Upper lobe of right lung (tissue), 1 donor: ENCODE measurements around the gene MREG. TPM values are rescaled to one million over a fixed set of nuclear protein-coding genes. Genes with fewer than 3 reads are reported as not detected.

Experiments
- ATAC-seq: fragments of 200-7000 bp; cut with Tn5 transposase; one replicate; pipeline ENCODE4 v1.9.1; 2020; ENCODE audit warnings: mild to moderate bottlenecking, moderate library complexity
- DNase-seq: peaks from one replicate; pipeline ENCODE4 v3.0.0-alpha.2; 2020
- H3K27ac ChIP-seq: fragments of 200-600 bp; one replicate; pipeline ENCODE4 v1.8.0; 2022
- H3K27me3 ChIP-seq: fragments of 200-600 bp; one replicate; pipeline ENCODE4 v1.8.0; 2022; ENCODE audit warnings: mild to moderate bottlenecking
- H3K36me3 ChIP-seq: fragments of 200-600 bp; one replicate; pipeline ENCODE4 v1.8.0; 2022
- H3K4me1 ChIP-seq: fragments of 200-600 bp; one replicate; pipeline ENCODE4 v1.8.0; 2022
- H3K4me3 ChIP-seq: fragments of 200-600 bp; one replicate; pipeline ENCODE4 v1.8.0; 2022; ENCODE audit warnings: mild to moderate bottlenecking
- H3K9me3 ChIP-seq: fragments of 200-600 bp; one replicate; pipeline ENCODE4 v1.8.0; 2022
- intact Hi-C: fragments of 100-400 bp; cut with DNase I; formaldehyde crosslinking; loops from one replicate; pipeline ENCODE4 v1.11.0; 2022
- total RNA-seq: library from RNA; stranded (reverse); fragmentation: NEBNext Ultra II Directional; extraction: Animal tissue kit (Norgen Biotek cat#: 25700); gene quantifications from one replicate; pipeline ENCODE4 v1.2.1, GENCODE V29; 2021
- TF ChIP-seq, protein P1 (sequence below): fragments of 200-600 bp; IDR thresholded peaks from one replicate; pipeline ENCODE4 v1.8.0; 2022; ENCODE audit warnings: antibody characterized with exemption
- donor health status: DM: no; HTN: yes; CAD: no; lungs with severe emphysema.

Gene MREG
- total RNA-seq, 1 donor from 2014 or later: 16.8 TPM

DNA sequence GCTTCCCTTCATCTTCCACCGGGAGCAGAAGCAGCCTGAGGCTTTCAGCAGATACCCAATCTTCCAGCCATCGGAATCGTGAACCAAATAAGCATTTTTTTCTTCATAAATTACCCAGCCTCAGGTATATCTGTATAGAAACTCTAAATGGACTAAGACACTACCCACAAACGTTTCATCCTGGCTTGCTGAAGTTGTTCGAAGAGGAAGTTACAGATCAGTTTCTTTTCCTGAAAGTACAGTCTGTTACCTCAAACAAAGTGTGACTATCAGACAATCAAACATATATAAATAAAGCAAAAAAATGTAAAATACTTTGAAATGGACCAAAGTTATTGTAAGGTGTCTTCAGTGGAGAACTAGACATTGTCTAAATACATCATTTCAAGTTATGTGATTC is 97.9 kb downstream of the MREG start:
- DNase-seq (no peak), ATAC-seq (no peak)
- no peaks in the 10 kb centered on the region for H3K27me3 ChIP-seq
- H3K9me3 ChIP-seq: no peaks in the 10 kb centered on the region
- TF ChIP-seq, protein P1, sequence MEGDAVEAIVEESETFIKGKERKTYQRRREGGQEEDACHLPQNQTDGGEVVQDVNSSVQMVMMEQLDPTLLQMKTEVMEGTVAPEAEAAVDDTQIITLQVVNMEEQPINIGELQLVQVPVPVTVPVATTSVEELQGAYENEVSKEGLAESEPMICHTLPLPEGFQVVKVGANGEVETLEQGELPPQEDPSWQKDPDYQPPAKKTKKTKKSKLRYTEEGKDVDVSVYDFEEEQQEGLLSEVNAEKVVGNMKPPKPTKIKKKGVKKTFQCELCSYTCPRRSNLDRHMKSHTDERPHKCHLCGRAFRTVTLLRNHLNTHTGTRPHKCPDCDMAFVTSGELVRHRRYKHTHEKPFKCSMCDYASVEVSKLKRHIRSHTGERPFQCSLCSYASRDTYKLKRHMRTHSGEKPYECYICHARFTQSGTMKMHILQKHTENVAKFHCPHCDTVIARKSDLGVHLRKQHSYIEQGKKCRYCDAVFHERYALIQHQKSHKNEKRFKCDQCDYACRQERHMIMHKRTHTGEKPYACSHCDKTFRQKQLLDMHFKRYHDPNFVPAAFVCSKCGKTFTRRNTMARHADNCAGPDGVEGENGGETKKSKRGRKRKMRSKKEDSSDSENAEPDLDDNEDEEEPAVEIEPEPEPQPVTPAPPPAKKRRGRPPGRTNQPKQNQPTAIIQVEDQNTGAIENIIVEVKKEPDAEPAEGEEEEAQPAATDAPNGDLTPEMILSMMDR: no peak
- H3K27ac ChIP-seq: no peak overlapping the region
- no peak overlapping the region for H3K4me3 ChIP-seq
- intact Hi-C loops: loop anchor here (5.0 kb wide), 1 partner anchor 443 kb away; no protein-coding TSS in a partner anchor
- H3K36me3 ChIP-seq: no peaks in the 10 kb centered on the region
- H3K4me1 ChIP-seq: no peaks in the 10 kb centered on the region

DNA sequence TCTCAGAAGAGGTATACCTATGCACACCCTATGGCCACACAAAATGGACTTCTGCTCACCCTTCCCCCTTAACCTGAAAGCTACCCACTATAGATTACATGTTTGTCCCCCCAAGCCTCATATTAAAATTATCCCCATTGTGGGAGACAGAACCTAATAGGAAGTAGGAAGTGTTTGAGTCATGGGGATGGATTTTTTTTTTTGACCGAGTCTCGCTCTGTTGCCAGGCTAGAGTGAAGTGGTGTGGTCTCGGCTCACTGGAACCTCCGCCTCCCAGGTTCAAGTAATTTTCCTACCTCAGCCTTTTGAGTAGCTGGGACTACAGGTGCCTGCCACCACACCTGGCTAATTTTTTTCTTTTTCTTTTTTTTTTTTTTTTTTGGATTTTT is 98.6 kb downstream of the MREG start:
- DNase-seq (no peak), ATAC-seq (no peak)
- intact Hi-C loops: loop anchor here (5.0 kb wide), 1 partner anchor 442 kb away; no protein-coding TSS in a partner anchor
- Histone ChIP-seq H3K27me3 (no peaks in the 10 kb centered on the region), H3K9me3 (no peaks in the 10 kb centered on the region), H3K36me3 (no peaks in the 10 kb centered on the region), H3K27ac (no peak overlapping the region), H3K4me3 (no peak overlapping the region), H3K4me1 (no peaks in the 10 kb centered on the region)
- TF ChIP-seq, protein P1: no peak

DNA sequence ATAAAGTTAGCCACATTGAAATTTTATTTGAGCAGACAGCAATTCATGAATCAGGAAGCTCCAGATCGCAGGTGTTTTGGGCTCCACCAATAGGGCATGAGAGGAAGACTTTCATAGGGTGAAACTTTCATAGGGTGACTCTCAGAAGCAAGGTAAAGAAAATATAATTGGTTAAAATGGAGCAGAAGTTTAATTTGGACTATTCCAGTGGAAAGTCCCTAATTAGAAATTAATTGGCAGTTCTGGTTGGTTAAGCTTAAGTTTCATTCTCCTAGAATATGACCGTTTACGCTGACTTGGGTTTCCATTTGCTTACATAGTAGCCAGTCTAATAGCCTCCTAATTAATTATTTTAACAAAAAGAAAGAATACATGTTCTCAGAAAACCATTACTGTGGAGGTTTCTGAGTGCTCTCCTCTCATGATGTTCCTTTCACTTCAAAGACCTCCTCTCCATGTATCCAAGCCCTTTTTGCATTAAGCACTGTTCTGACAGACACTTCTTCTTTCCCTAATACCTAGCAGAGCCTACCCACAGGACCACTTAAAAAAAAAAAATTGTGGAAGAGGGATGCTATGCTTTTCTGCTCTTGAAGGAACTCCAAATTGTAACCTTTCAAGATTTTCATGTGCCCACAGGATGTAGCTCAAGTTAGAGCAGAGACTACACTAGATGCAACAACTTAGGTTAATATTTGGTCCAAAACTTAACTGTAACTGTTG is 99.1 kb downstream of the MREG start:
- Histone ChIP-seq H3K27ac (no peak overlapping the region), H3K27me3 (no peaks in the 10 kb centered on the region), H3K36me3 (no peaks in the 10 kb centered on the region), H3K9me3 (no peaks in the 10 kb centered on the region), H3K4me1 (no peaks in the 10 kb centered on the region), H3K4me3 (no peak overlapping the region)
- DNase-seq: no peak
- ATAC-seq: no peak
- TF ChIP-seq, protein P1: no peak
- intact Hi-C loops: no loop called here

DNA sequence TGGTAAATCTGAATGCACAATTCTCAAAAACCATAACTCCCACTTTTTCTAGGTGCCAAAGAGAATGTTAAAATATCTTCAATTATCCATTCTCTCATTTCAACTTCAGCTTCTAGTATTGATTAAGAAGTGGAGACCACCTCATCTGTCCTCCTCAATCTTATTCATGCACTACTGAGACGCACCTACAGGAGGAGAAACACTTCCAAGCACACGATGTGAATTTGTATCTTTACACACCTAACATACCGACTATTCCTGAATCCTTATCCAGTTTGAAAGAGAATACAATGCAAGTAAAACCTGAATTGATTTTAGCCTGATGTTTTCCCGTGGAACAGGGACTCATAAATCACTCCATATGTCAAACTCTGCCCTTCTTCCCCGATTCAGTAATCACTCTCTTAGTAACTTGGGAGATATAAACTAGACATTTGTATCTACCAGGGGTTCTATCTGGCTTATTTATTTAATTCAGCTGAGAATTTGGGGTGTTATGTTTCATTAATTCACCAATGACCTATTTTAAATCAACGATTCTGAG is 101.0 kb downstream of the MREG start:
- TF ChIP-seq, protein P1: no peak
- no peaks in the 10 kb centered on the region for H3K4me1 ChIP-seq
- no peak overlapping the region for H3K4me3 ChIP-seq
- no peak overlapping the region for H3K27ac ChIP-seq
- H3K36me3 ChIP-seq: no peaks in the 10 kb centered on the region
- H3K27me3 ChIP-seq: no peaks in the 10 kb centered on the region
- no peak for ATAC-seq
- DNase-seq: no peak
- H3K9me3 ChIP-seq: no peaks in the 10 kb centered on the region
- intact Hi-C loops: no loop called here

DNA sequence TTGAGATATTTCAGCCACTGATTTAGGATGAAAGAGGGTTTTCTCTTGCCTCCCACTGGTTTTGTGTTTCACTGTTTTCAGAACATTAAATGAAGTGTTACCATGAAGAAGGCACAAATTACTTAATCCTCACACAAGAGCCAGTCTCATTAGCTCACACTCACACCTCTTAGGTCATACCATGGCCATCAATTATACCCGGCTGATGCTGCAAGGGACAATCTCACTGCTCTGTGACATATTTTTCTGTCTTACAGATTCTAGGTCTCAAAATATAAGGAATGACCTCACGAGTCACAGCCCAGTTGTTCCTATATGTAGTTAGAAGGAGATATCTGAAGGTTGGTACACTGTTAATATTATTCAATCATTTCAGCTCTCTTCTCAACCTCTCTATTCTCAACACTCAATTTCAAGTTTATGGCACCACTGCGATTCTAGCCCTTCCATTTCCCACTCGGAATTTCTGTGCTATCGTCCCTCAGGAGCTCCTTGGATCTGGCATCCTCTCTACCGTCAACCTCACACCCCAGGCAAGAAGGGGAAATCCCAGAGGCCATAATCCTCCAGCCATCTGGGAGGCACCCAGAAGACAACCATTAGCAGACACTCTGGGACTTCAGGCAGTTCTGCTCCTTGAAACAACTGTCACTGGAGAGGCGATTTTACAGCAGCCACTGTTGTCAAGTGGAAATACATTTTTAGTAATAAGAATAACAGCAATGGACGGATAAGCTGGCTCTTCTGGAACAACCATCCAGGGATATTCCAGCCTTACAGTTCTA is 101.9 kb downstream of the MREG start:
- no peaks in the 10 kb centered on the region for H3K36me3 ChIP-seq
- DNase-seq: no peak
- H3K27me3 ChIP-seq: no peaks in the 10 kb centered on the region
- H3K4me3 ChIP-seq: no peak overlapping the region
- H3K4me1 ChIP-seq: no peaks in the 10 kb centered on the region
- H3K27ac ChIP-seq: no peak overlapping the region
- intact Hi-C loops: no loop called here
- H3K9me3 ChIP-seq: no peaks in the 10 kb centered on the region
- ATAC-seq: no peak
- TF ChIP-seq, protein P1: no peak
